Measurements from ENCODE around the gene ANKRD42.
A peak's percentile ranks its signal among the peaks of the same experiment; 100 is the strongest.

Gene ANKRD42

GRCh38 chr11:83193315-83194280 lies at the start of gene ANKRD42:
TSS of gene ANKRD42 (plus strand) at chr11:83193712. CDS start at chr11:83194671, 959 bp downstream.
- DNase-seq (ENCODE audit: low read depth in 2 of 2, low spot score in 1 of 2): peak; percentile 67 to 68

- no peak for DNase-seq (ENCODE audit: low read depth in 2 of 2, low spot score in 1 of 2)
Observed at GRCh38 chr11:83147895-83148294, 45.6 kb upstream of the ANKRD42 start.

- DNase-seq (ENCODE audit: low read depth in 2 of 2, low spot score in 1 of 2): no peak
Observed at GRCh38 chr11:83150450-83150849, 43.1 kb upstream of the ANKRD42 start.

- no peak for DNase-seq (ENCODE audit: low read depth in 2 of 2, low spot score in 1 of 2)
Observed at GRCh38 chr11:83151274-83151977, 42.1 kb upstream of the ANKRD42 start.

- DNase-seq (ENCODE audit: low read depth in 2 of 2, low spot score in 1 of 2): no peak
Observed at GRCh38 chr11:83152264-83152663, 41.2 kb upstream of the ANKRD42 start.

- DNase-seq (ENCODE audit: low read depth in 2 of 2, low spot score in 1 of 2): no peak
Observed at GRCh38 chr11:83153764-83154163, 39.7 kb upstream of the ANKRD42 start.

GRCh38 chr11:83156144-83156995 lies 37.1 kb upstream of the ANKRD42 start:
- DNase-seq (ENCODE audit: low read depth in 2 of 2, low spot score in 1 of 2): peak; percentile 92 to 97

GRCh38 chr11:83156996-83157593 lies 36.4 kb upstream of the ANKRD42 start, which contains the start of gene PCF11:
TSS of gene PCF11 (plus strand) at chr11:83157131. CDS start at chr11:83157440, 309 bp downstream.
- DNase-seq (ENCODE audit: low read depth in 2 of 2, low spot score in 1 of 2): no peak

GRCh38 chr11:83157594-83158356 lies 35.7 kb upstream of the ANKRD42 start:
- DNase-seq (ENCODE audit: low read depth in 2 of 2, low spot score in 1 of 2): peak in 1 of 2 donors; percentile 13

- DNase-seq (ENCODE audit: low read depth in 2 of 2, low spot score in 1 of 2): no peak
Observed at GRCh38 chr11:83158357-83158786, 35.1 kb upstream of the ANKRD42 start.

GRCh38 chr11:83158965-83159901 lies 34.3 kb upstream of the ANKRD42 start:
- no peak for DNase-seq (ENCODE audit: low read depth in 2 of 2, low spot score in 1 of 2)

- no peak for DNase-seq (ENCODE audit: low read depth in 2 of 2, low spot score in 1 of 2)
Observed at GRCh38 chr11:83159902-83160865, 33.3 kb upstream of the ANKRD42 start.

GRCh38 chr11:83161610-83162199 lies 31.8 kb upstream of the ANKRD42 start:
- no peak for DNase-seq (ENCODE audit: low read depth in 2 of 2, low spot score in 1 of 2)

GRCh38 chr11:83162377-83162776 lies 31.1 kb upstream of the ANKRD42 start:
- no peak for DNase-seq (ENCODE audit: low read depth in 2 of 2, low spot score in 1 of 2)

GRCh38 chr11:83166193-83166866 lies 27.2 kb upstream of the ANKRD42 start:
- DNase-seq (ENCODE audit: low read depth in 2 of 2, low spot score in 1 of 2): no peak

- DNase-seq (ENCODE audit: low read depth in 2 of 2, low spot score in 1 of 2): no peak
Observed at GRCh38 chr11:83168756-83169155, 24.8 kb upstream of the ANKRD42 start.

GRCh38 chr11:83170865-83171264 lies 22.6 kb upstream of the ANKRD42 start:
- no peak for DNase-seq (ENCODE audit: low read depth in 2 of 2, low spot score in 1 of 2)
